ENCODE results near the gene GARIN1A.

- TF ChIP-seq CTCF (IDR thresholded peaks at IDR 0.05) (no peak), POLR2A (IDR thresholded peaks at IDR 0.05) (no peak)
Measured at GRCh38 chr7:128701062-128701785, 29.1 kb downstream of the GARIN1A start.
